HEK293 (cell line): ENCODE measurements around the gene GFOD1.
A peak's percentile ranks its signal among the peaks of the same experiment; 100 is the strongest.

ENCODE experiments used
- CTCF ChIA-PET: fragments of 350-600 bp; formaldehyde crosslinking; extraction: SDS; loops from one replicate; lab custom pipeline; 2021; ENCODE audit warnings: antibody characterized with exemption; lab: Yijun Ruan, JAX
- POLR2A ChIA-PET: fragments of 300-600 bp; formaldehyde crosslinking; extraction: SDS; loops from one replicate; lab custom pipeline; 2020; ENCODE audit warnings: antibody characterized with exemption, inconsistent platforms; lab: Yijun Ruan, JAX
- H3K27ac ChIP-seq: fragments of 200-500 bp; sonication (Bioruptor generic); 2 replicates; pipeline ENCODE4 v1.5.1; 2014; ENCODE audit warnings: low read depth, low read length, control low read depth, inconsistent platforms; ENCODE audit errors: extremely low read depth
- H3K36me3 ChIP-seq, 2 experiments: fragments of 200-500 bp in 1 of 2; sonication (Bioruptor generic) in 1 of 2; 1 replicate in 1 of 2; 2 replicates in 1 of 2; pipeline ENCODE4 v1.5.1; 2014 to 2017; ENCODE audit warnings: inconsistent platforms in 2 of 2, low read length in 2 of 2; ENCODE audit not compliant: control insufficient read depth in 2 of 2, insufficient read depth in 1 of 2
- H3K4me1 ChIP-seq: fragments of 200-500 bp; sonication (Bioruptor generic); 2 replicates; pipeline ENCODE4 v1.5.1; 2014; ENCODE audit warnings: mild to moderate bottlenecking, low read length, inconsistent platforms; ENCODE audit not compliant: control insufficient read depth, insufficient read depth
- H3K4me3 ChIP-seq: 2 replicates; pipeline ENCODE4 v1.5.1; 2011; ENCODE audit warnings: low read depth, mild to moderate bottlenecking, control low read depth, low read length, moderate library complexity
- H3K9me3 ChIP-seq: fragments of 200-500 bp; sonication (Bioruptor generic); 2 replicates; pipeline ENCODE4 v1.5.1; 2014; ENCODE audit warnings: low read depth, low read length, inconsistent platforms; ENCODE audit not compliant: control insufficient read depth, insufficient read depth
- GLIS2 ChIP-seq: fragments of 450-650 bp; formaldehyde crosslinking; IDR thresholded peaks from 2 replicates; pipeline ENCODE4 v1.5.1; 2016; ENCODE audit warnings: missing biosample characterization, missing genetic modification characterization
- KLF1 ChIP-seq: fragments of 450-650 bp; formaldehyde crosslinking; IDR thresholded peaks from 2 replicates; pipeline ENCODE4 v1.5.1; 2016; ENCODE audit warnings: missing biosample characterization, missing genetic modification characterization
- RBAK ChIP-seq: fragments of 450-650 bp; formaldehyde crosslinking; IDR thresholded peaks from 2 replicates; pipeline ENCODE4 v1.5.1; 2016; ENCODE audit warnings: missing biosample characterization, missing genetic modification characterization
- SCRT2 ChIP-seq: fragments of 450-650 bp; formaldehyde crosslinking; IDR thresholded peaks from 2 replicates; pipeline ENCODE4 v1.5.1; 2016; ENCODE audit warnings: missing biosample characterization, missing genetic modification characterization
- ZEB2 ChIP-seq: fragments of 450-650 bp; formaldehyde crosslinking; IDR thresholded peaks from 2 replicates; pipeline ENCODE4 v1.5.1; 2016; ENCODE audit warnings: missing biosample characterization, missing genetic modification characterization
- ZNF169 ChIP-seq: fragments of 450-650 bp; formaldehyde crosslinking; IDR thresholded peaks from 2 replicates; pipeline ENCODE4 v1.5.1; 2016; ENCODE audit warnings: missing biosample characterization, missing genetic modification characterization
- ZNF23 ChIP-seq: fragments of 450-650 bp; formaldehyde crosslinking; IDR thresholded peaks from 2 replicates; pipeline ENCODE4 v1.5.1; 2016; ENCODE audit warnings: missing biosample characterization, missing genetic modification characterization, borderline replicate concordance
- ZNF311 ChIP-seq: fragments of 450-650 bp; formaldehyde crosslinking; IDR thresholded peaks from 2 replicates; pipeline ENCODE4 v1.5.1; 2017; ENCODE audit warnings: missing biosample characterization, missing genetic modification characterization, borderline replicate concordance
- ZNF335 ChIP-seq: fragments of 450-650 bp; formaldehyde crosslinking; conservative IDR thresholded peaks from 2 replicates; pipeline ENCODE4 v1.5.1; 2016; ENCODE audit warnings: missing biosample characterization, missing genetic modification characterization
- ZNF548 ChIP-seq: fragments of 450-650 bp; formaldehyde crosslinking; IDR thresholded peaks from 2 replicates; pipeline ENCODE4 v1.5.1; 2016; ENCODE audit warnings: missing biosample characterization, missing genetic modification characterization
- ZNF549 ChIP-seq: fragments of 450-650 bp; IDR thresholded peaks from 2 replicates; pipeline ENCODE4 v1.5.1; 2018; ENCODE audit warnings: missing biosample characterization, missing genetic modification characterization, mild to moderate bottlenecking, inconsistent platforms, moderate library complexity
- ZNF600 ChIP-seq: fragments of 450-650 bp; formaldehyde crosslinking; IDR thresholded peaks from 2 replicates; pipeline ENCODE4 v1.5.1; 2016; ENCODE audit warnings: missing biosample characterization, missing genetic modification characterization
- ZNF621 ChIP-seq: fragments of 450-650 bp; formaldehyde crosslinking; IDR thresholded peaks from 2 replicates; pipeline ENCODE4 v1.5.1; 2017; ENCODE audit warnings: missing biosample characterization, missing genetic modification characterization
- ZNF624 ChIP-seq: fragments of 450-650 bp; formaldehyde crosslinking; IDR thresholded peaks from 2 replicates; pipeline ENCODE4 v1.5.1; 2017; ENCODE audit warnings: missing biosample characterization, missing genetic modification characterization
- ZNF837 ChIP-seq: fragments of 450-650 bp; formaldehyde crosslinking; IDR thresholded peaks from 2 replicates; pipeline ENCODE4 v1.5.1; 2016; ENCODE audit warnings: missing biosample characterization, missing genetic modification characterization
- ZNF843 ChIP-seq: fragments of 450-650 bp; formaldehyde crosslinking; IDR thresholded peaks from 2 replicates; pipeline ENCODE4 v1.5.1; 2016; ENCODE audit warnings: missing biosample characterization, missing genetic modification characterization
- ZSCAN16 ChIP-seq: fragments of 450-650 bp; formaldehyde crosslinking; IDR thresholded peaks from 2 replicates; pipeline ENCODE4 v1.5.1; 2016; ENCODE audit warnings: missing biosample characterization, missing genetic modification characterization
- ZSCAN30 ChIP-seq: fragments of 450-650 bp; IDR thresholded peaks from 2 replicates; pipeline ENCODE4 v1.5.1; 2018; ENCODE audit warnings: missing biosample characterization, mild to moderate bottlenecking, missing genetic modification characterization, moderate library complexity
- TF ChIP-seq, protein P1 (sequence below): fragments of 450-650 bp; formaldehyde crosslinking; IDR thresholded peaks from 2 replicates; pipeline ENCODE4 v1.5.1; 2017; ENCODE audit warnings: missing biosample characterization, missing genetic modification characterization
- TF ChIP-seq, protein P2 (sequence below): fragments of 450-650 bp; formaldehyde crosslinking; IDR thresholded peaks from 2 replicates; pipeline ENCODE4 v1.5.1; 2016; ENCODE audit warnings: missing biosample characterization, missing genetic modification characterization
- TF ChIP-seq, protein P3 (sequence below): fragments of 450-650 bp; formaldehyde crosslinking; IDR thresholded peaks from 2 replicates; pipeline ENCODE4 v1.5.1; 2016; ENCODE audit warnings: missing biosample characterization, missing genetic modification characterization
- TF ChIP-seq, protein P4 (sequence below): fragments of 450-650 bp; formaldehyde crosslinking; IDR thresholded peaks from 2 replicates; pipeline ENCODE4 v1.5.1; 2017; ENCODE audit warnings: missing biosample characterization, missing genetic modification characterization
- TF ChIP-seq, protein P5 (sequence below): fragments of 450-650 bp; formaldehyde crosslinking; IDR thresholded peaks from 2 replicates; pipeline ENCODE4 v1.5.1; 2016; ENCODE audit warnings: missing biosample characterization, missing genetic modification characterization
- TF ChIP-seq, protein P6 (sequence below): fragments of 450-650 bp; formaldehyde crosslinking; IDR thresholded peaks from 2 replicates; pipeline ENCODE4 v1.5.1; 2016; ENCODE audit warnings: missing biosample characterization, missing genetic modification characterization, borderline replicate concordance
- TF ChIP-seq, protein P7 (sequence below): fragments of 450-650 bp; formaldehyde crosslinking; IDR thresholded peaks from 2 replicates; pipeline ENCODE4 v1.5.1; 2016; ENCODE audit warnings: missing biosample characterization, missing genetic modification characterization

The GFOD1 gene

DNA sequence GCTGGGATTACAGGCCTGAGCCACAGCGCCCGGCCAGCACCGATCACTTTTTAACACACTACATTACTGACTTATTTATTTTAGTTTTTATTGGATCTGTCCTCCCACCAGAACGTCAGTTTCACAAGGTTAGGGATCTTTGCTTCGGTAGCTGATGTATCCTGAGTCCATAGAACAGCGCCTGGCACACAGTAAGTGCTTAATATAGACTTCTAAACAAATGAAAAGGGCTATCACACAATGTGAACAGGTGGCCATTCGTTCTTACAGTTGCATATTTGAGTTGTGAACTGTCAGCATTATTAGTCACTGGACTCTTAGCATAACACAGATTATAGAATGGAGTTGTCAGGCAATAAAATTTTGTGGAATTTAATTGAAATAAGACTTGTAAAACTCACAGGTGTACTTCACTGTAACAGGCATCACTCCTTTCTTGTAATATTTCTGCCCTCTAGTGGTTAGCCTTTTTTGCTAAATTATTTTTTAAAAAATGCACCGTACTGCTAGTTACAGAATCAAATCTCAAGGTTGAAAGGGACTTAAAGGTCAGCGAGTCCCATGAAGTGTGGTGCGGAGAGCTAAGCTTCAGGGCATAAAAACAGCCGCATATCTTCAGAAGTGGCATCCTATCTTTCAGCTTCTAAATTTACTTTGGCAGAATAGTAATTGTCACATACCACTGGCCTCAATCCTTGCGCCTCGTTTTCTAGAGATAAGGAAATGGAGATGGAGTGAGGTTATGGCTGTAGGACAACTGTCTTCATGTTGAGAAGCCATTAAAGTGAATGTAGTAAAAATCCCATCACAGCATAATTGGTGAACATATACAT lies 155.7 kb downstream of the GFOD1 start:
- ChIA-PET CTCF (interaction anchor here (0.5 to 6.9 kb wide), 42 partner anchors 9 to 1079 kb away, joined by 3 to 102 read pairs (median 4); partner anchors contain the start of gene SIRT5), POLR2A (no interaction called here)
- H3K27ac ChIP-seq = no peak overlapping the region
- H3K9me3 ChIP-seq = no peaks in the 10 kb centered on the region
- peaks cover 3% of the 10 kb centered on the region; the same call in 1 of the 2 replicates for H3K4me1 ChIP-seq
- no peak overlapping the region for H3K4me3 ChIP-seq
- no peaks in the 10 kb centered on the region for H3K36me3 ChIP-seq
- TF ChIP-seq ZNF549 (tag by site-specific recombination) (0 out of 2 replicates have a peak, but pooled peaks have one; percentile 16), ZNF624 (no peak), ZNF23 (no peak), ZNF843 (tag by site-specific recombination) (no peak), ZSCAN16 (tag by site-specific recombination) (no peak), ZNF548 (tag by site-specific recombination) (no peak), SCRT2 (tag by site-specific recombination) (peak; percentile 89), RBAK (tag by site-specific recombination) (no peak), KLF1 (tag by site-specific recombination) (no peak), ZSCAN30 (tag by site-specific recombination) (peak; percentile 41; the same call in 1 of the 2 replicates), ZNF335 (tag by site-specific recombination) (0 out of 2 replicates have a peak, but pooled peaks have one; percentile 19), ZNF169 (tag by site-specific recombination) (no peak), GLIS2 (tag by site-specific recombination) (no peak), ZNF621 (tag by site-specific recombination) (no peak), ZNF311 (no peak), ZEB2 (tag by site-specific recombination) (peak; percentile 74), ZNF837 (tag by site-specific recombination) (no peak), ZNF600 (no peak)
- TF ChIP-seq, protein P1, sequence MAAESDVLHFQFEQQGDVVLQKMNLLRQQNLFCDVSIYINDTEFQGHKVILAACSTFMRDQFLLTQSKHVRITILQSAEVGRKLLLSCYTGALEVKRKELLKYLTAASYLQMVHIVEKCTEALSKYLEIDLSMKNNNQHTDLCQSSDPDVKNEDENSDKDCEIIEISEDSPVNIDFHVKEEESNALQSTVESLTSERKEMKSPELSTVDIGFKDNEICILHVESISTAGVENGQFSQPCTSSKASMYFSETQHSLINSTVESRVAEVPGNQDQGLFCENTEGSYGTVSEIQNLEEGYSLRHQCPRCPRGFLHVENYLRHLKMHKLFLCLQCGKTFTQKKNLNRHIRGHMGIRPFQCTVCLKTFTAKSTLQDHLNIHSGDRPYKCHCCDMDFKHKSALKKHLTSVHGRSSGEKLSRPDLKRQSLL = no peak
- TF ChIP-seq, protein P2, sequence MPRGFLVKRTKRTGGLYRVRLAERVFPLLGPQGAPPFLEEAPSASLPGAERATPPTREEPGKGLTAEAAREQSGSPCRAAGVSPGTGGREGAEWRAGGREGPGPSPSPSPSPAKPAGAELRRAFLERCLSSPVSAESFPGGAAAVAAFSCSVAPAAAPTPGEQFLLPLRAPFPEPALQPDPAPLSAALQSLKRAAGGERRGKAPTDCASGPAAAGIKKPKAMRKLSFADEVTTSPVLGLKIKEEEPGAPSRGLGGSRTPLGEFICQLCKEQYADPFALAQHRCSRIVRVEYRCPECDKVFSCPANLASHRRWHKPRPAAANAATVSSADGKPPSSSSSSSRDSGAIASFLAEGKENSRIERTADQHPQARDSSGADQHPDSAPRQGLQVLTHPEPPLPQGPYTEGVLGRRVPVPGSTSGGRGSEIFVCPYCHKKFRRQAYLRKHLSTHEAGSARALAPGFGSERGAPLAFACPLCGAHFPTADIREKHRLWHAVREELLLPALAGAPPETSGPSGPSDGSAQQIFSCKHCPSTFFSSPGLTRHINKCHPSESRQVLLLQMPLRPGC (tag by site-specific recombination) = no peak
- TF ChIP-seq, protein P3, sequence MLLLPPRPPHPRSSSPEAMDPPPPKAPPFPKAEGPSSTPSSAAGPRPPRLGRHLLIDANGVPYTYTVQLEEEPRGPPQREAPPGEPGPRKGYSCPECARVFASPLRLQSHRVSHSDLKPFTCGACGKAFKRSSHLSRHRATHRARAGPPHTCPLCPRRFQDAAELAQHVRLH (tag by site-specific recombination) = no peak
- TF ChIP-seq, protein P4, sequence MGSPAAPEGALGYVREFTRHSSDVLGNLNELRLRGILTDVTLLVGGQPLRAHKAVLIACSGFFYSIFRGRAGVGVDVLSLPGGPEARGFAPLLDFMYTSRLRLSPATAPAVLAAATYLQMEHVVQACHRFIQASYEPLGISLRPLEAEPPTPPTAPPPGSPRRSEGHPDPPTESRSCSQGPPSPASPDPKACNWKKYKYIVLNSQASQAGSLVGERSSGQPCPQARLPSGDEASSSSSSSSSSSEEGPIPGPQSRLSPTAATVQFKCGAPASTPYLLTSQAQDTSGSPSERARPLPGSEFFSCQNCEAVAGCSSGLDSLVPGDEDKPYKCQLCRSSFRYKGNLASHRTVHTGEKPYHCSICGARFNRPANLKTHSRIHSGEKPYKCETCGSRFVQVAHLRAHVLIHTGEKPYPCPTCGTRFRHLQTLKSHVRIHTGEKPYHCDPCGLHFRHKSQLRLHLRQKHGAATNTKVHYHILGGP (tag by site-specific recombination) = no peak
- TF ChIP-seq, protein P5, sequence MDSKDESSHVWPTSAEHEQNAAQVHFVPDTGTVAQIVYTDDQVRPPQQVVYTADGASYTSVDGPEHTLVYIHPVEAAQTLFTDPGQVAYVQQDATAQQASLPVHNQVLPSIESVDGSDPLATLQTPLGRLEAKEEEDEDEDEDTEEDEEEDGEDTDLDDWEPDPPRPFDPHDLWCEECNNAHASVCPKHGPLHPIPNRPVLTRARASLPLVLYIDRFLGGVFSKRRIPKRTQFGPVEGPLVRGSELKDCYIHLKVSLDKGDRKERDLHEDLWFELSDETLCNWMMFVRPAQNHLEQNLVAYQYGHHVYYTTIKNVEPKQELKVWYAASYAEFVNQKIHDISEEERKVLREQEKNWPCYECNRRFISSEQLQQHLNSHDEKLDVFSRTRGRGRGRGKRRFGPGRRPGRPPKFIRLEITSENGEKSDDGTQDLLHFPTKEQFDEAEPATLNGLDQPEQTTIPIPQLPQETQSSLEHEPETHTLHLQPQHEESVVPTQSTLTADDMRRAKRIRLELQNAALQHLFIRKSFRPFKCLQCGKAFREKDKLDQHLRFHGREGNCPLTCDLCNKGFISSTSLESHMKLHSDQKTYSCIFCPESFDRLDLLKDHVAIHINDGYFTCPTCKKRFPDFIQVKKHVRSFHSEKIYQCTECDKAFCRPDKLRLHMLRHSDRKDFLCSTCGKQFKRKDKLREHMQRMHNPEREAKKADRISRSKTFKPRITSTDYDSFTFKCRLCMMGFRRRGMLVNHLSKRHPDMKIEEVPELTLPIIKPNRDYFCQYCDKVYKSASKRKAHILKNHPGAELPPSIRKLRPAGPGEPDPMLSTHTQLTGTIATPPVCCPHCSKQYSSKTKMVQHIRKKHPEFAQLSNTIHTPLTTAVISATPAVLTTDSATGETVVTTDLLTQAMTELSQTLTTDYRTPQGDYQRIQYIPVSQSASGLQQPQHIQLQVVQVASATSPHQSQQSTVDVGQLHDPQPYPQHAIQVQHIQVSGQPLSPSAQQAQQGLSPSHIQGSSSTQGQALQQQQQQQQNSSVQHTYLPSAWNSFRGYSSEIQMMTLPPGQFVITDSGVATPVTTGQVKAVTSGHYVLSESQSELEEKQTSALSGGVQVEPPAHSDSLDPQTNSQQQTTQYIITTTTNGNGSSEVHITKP (tag by site-specific recombination) = no peak
- TF ChIP-seq, protein P6, sequence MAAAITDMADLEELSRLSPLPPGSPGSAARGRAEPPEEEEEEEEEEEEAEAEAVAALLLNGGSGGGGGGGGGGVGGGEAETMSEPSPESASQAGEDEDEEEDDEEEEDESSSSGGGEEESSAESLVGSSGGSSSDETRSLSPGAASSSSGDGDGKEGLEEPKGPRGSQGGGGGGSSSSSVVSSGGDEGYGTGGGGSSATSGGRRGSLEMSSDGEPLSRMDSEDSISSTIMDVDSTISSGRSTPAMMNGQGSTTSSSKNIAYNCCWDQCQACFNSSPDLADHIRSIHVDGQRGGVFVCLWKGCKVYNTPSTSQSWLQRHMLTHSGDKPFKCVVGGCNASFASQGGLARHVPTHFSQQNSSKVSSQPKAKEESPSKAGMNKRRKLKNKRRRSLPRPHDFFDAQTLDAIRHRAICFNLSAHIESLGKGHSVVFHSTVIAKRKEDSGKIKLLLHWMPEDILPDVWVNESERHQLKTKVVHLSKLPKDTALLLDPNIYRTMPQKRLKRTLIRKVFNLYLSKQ (tag by site-specific recombination) = no peak
- TF ChIP-seq, protein P7, sequence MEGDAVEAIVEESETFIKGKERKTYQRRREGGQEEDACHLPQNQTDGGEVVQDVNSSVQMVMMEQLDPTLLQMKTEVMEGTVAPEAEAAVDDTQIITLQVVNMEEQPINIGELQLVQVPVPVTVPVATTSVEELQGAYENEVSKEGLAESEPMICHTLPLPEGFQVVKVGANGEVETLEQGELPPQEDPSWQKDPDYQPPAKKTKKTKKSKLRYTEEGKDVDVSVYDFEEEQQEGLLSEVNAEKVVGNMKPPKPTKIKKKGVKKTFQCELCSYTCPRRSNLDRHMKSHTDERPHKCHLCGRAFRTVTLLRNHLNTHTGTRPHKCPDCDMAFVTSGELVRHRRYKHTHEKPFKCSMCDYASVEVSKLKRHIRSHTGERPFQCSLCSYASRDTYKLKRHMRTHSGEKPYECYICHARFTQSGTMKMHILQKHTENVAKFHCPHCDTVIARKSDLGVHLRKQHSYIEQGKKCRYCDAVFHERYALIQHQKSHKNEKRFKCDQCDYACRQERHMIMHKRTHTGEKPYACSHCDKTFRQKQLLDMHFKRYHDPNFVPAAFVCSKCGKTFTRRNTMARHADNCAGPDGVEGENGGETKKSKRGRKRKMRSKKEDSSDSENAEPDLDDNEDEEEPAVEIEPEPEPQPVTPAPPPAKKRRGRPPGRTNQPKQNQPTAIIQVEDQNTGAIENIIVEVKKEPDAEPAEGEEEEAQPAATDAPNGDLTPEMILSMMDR (tag by site-specific recombination) = 0 out of 2 replicates have a peak, but pooled peaks have one; percentile 9
